H1 (cell line): Measurements from ENCODE around the gene PIBF1. TPM values are rescaled to one million over a fixed set of nuclear protein-coding genes. Genes with fewer than 3 reads are reported as not detected.

Experiments
- KDM5A ChIP-seq: fragments of 200-600 bp; IDR thresholded peaks from 2 replicates; pipeline ENCODE4 v1.7.1; 2012; ENCODE audit warnings: mild to moderate bottlenecking, low read length, inconsistent platforms, mixed read lengths
- polyA plus RNA-seq, 7 experiments: library from polyadenylated mRNA; depleted of rRNA in 3 of 7; stranded (reverse) in 5 of 7; unstranded in 2 of 7; fragments of >200 nt in 5 of 7; fragments of 200-250 nt in 2 of 7; gene quantifications; 1 replicate in 5 of 7; 2 replicates in 1 of 7; 4 replicates in 1 of 7; pipeline versions ENCODE4 v1.2.1 to v1.2.3, GENCODE V29; 2011 to 2013; ENCODE audit warnings: missing spikeins in 2 of 7, mixed read lengths in 2 of 7
- total RNA-seq: library from RNA; stranded (reverse); fragmentation: NEBNext Ultra II Directional; extraction: Animal tissue kit (Norgen Biotek cat#: 25700); gene quantifications from 2 replicates; pipeline ENCODE4 v1.2.1, GENCODE V29; 2021
- TF ChIP-seq, protein P1 (sequence below): IDR thresholded peaks from 2 replicates; pipeline ENCODE4 v1.6.1; 2012; ENCODE audit warnings: low read length, inconsistent platforms

Gene PIBF1
- total and polyA plus RNA-seq, 2 of the 8 experiments (the other 6 are each of a cell fraction or from before 2014, with no cell fraction given): 1.1 to 13.2 TPM

DNA sequence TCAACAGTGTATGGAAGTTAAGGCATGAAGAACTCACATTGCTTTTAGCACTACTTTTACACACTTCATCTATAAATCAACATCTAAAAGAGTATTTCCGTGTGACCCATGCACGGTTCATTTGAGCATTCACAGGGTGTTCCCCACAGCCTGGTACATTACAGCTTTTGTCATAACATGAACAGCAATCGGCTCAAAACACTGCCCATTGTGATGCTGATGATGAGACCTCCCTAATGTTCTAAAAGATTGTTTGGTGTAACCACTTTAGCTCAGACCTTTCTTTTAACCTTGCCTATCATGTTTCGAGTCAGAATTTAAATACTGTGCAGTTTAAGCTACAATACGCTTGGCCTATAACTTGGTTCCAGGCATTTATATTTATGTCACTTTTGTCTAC lies 272.8 kb downstream of the PIBF1 start (continued):
- TF ChIP-seq, protein P1, sequence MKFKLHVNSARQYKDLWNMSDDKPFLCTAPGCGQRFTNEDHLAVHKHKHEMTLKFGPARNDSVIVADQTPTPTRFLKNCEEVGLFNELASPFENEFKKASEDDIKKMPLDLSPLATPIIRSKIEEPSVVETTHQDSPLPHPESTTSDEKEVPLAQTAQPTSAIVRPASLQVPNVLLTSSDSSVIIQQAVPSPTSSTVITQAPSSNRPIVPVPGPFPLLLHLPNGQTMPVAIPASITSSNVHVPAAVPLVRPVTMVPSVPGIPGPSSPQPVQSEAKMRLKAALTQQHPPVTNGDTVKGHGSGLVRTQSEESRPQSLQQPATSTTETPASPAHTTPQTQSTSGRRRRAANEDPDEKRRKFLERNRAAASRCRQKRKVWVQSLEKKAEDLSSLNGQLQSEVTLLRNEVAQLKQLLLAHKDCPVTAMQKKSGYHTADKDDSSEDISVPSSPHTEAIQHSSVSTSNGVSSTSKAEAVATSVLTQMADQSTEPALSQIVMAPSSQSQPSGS: no peak
- TF ChIP-seq KDM5A: no peak
- TF ChIP-seq, all 59 proteins: peak for 0
